HG02678 (cell line): ENCODE data around the gene SCRT2.
"Not testable (repeated sequence)": the region's sequence is repeated elsewhere in the genome, so short reads cannot be mapped to it uniquely, and the experiment has no call there.

Source experiments
- ATAC-seq: cut with Tn5 transposase; IDR thresholded peaks from one replicate; pipeline ENCODE4 v1.9.1; 2021; ENCODE audit warnings: mild to moderate bottlenecking, moderate library complexity; ENCODE audit not compliant: unreplicated experiment

The SCRT2 gene

GRCh38 chr20:653590-654416 is 21.8 kb downstream of the SCRT2 start:
- no peak for ATAC-seq

- ATAC-seq, result peak; percentile 88
These were observed 22.5 kb downstream of the SCRT2 start, which contains the start of gene SRXN1 for GRCh38 chr20:653110-653589. TSS of gene SRXN1 (minus strand) at chr20:653200. CDS start at chr20:653185, 15 bp downstream.

- no peak for ATAC-seq
These were observed 22.9 kb downstream of the SCRT2 start for GRCh38 chr20:652615-653109.

GRCh38 chr20:651713-652614 is 23.6 kb downstream of the SCRT2 start:
- no peak for ATAC-seq

GRCh38 chr20:650954-651353 is 24.6 kb downstream of the SCRT2 start:
- no peak for ATAC-seq

- no peak for ATAC-seq
These were observed 25.3 kb downstream of the SCRT2 start for GRCh38 chr20:650281-650680.

- ATAC-seq, result no peak
These were observed 28.1 kb downstream of the SCRT2 start for GRCh38 chr20:647479-648019.

GRCh38 chr20:646868-647233 is 28.8 kb downstream of the SCRT2 start:
- no peak for ATAC-seq

- ATAC-seq, result no peak
These were observed 29.3 kb downstream of the SCRT2 start for GRCh38 chr20:646107-646867.

GRCh38 chr20:645318-646106 is 30.1 kb downstream of the SCRT2 start:
- no peak for ATAC-seq

- ATAC-seq, result no peak
These were observed 30.8 kb downstream of the SCRT2 start for GRCh38 chr20:644692-645317.

- ATAC-seq, result no peak
These were observed 33.0 kb downstream of the SCRT2 start for GRCh38 chr20:642398-643174.

GRCh38 chr20:642013-642397 is 33.6 kb downstream of the SCRT2 start:
- ATAC-seq, result not testable (repeated sequence)

- no peak for ATAC-seq
These were observed 34.1 kb downstream of the SCRT2 start for GRCh38 chr20:641516-641875.

- ATAC-seq, result no peak
These were observed 34.7 kb downstream of the SCRT2 start for GRCh38 chr20:640674-641515.

- ATAC-seq, result no peak
These were observed 37.0 kb downstream of the SCRT2 start for GRCh38 chr20:638579-638978.

- no peak for ATAC-seq
These were observed 38.0 kb downstream of the SCRT2 start for GRCh38 chr20:637559-637958.

- no peak for ATAC-seq
These were observed 39.7 kb downstream of the SCRT2 start for GRCh38 chr20:635893-636338.
